ENCODE results near the gene ANKRD1.
"Not testable (repeated sequence)": the region's sequence is repeated elsewhere in the genome, so short reads cannot be mapped to it uniquely, and the experiment has no call there.

ANKRD1 gene

GRCh38 chr10:90911133-90912051 is 9.5 kb downstream of the ANKRD1 start:
- peak; percentile 67 for DNase-seq

DNA sequence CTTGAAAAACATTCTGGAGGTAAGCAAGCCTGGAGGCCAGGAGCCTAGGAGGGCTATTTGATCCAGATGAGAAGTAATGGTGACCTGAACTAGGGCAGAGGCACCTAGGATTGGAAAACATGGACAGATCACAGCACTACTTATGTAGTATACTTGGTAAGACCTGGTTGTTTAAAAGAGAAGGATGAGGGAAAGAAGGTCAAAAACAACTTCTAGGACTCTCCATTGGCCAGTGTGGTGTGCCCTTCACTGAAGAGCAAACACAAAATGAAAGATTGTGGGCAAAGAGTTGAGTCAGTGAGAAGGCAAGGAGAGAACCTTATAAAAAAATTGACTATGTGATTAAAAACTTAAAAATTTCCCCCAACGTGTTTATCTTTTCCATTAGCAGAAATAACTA is 14.3 kb downstream of the ANKRD1 start:
- DNase-seq = peak; percentile 34

DNA sequence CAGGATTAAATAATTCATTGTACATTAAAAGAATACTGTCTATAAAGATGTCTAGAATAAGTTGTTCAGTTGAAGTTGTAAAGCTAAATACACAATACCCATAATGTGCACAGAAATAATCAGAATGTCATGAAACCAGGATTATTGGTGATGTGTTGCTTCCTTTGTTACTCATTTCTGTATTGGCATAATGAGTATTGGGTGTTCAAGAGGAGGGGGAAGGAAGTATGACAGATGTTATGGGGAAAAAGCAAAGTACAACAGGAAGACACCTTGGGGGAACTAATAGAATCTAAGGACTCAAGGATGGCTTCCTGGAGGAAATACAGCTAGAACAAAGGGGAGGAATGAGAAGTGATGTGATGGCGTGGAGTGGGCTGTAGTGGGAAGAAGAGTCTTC is 15.0 kb downstream of the ANKRD1 start:
- peak; percentile 59 for DNase-seq

DNA sequence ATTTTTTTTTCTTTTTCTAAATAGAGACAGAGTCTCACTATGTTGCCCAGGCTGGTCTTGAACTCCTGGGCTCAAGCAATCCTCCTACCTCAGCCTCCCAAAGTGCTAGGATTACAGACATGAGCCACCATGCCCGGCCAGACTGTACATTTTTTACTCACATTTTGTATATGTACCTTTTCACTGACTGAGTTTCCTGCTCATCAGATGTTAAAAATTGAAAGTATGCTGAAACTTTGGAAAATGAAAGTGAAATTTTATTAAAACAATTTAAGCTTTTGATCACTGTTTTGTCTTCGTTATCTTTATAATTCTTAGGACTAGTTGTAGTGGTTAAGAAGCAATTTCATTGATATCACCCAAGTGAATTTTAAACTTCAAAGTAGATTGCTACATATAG is 24.0 kb downstream of the ANKRD1 start:
- DNase-seq = not testable (repeated sequence)

DNA sequence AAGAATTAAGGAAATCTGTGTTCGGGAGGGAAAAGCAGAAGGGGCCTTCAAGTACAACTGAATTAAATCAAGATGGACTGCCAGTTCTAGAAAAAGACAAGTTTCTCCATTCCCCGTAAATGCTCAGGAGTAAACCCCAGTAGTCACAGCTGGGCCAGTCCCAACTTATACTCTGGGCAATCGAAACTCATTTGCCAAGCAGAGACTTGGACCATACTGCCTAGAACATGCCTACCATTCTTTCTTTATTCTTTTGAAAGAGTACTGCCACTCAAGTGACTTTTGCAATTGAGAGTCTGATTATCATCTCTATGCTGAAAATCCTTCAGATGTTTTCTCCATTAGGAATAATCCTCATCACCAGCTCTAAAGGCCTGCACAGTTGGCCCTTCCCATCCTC is 27.7 kb downstream of the ANKRD1 start:
- DNase-seq = no peak

GRCh38 chr10:90890347-90890746 is 30.5 kb downstream of the ANKRD1 start:
- DNase-seq = no peak

DNA sequence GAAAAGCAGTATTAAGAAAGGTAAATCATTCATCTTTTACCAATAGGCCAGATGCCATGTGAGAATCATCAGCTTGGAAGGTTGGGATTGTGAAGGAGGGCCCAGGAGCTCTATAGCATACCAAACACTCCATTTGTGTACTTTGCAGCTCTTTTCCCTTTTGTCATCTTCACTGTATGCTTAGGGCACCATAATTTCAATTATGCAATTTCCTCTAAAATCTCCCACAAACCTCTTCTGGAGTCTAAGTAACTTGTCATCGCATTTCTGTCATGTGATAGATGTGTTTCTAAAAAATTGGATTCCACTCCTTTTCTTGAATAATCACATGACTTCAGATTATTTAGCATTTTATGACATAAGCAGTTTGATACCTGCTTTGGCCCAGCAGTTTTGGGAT is 31.3 kb downstream of the ANKRD1 start:
- DNase-seq = no peak

- no peak for DNase-seq
Measured at GRCh38 chr10:90888387-90888786, 32.5 kb downstream of the ANKRD1 start.

- DNase-seq = no peak
Measured at GRCh38 chr10:90887555-90887954, 33.3 kb downstream of the ANKRD1 start.

- no peak for DNase-seq
Measured at GRCh38 chr10:90885176-90885575, 35.7 kb downstream of the ANKRD1 start.

GRCh38 chr10:90884431-90884830 is 36.5 kb downstream of the ANKRD1 start:
- no peak for DNase-seq

- peak; percentile 12 for DNase-seq
Measured at GRCh38 chr10:90880059-90880719, 40.7 kb downstream of the ANKRD1 start.

DNA sequence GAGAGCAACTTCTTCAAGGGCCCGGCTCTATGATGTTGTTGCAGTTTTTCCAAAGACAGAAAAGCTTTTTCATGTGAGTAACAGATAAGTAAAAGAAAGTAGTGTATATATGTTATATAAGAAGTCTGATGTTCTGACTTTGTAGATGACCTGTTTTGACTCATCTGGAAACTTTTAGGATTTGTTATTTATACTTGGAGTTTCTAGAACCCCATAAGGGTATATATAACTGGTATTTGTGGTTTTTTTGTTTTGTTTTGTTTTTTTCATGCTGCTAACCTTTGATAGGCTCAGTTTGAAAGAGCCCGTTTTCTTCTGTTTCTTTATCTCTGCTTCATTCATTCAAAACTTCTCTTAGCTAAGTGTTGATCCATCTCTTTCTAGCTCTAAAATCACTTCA is 41.8 kb downstream of the ANKRD1 start:
- DNase-seq = peak; percentile 30

GRCh38 chr10:90872648-90873020 is 48.3 kb downstream of the ANKRD1 start:
- DNase-seq = peak; percentile 85

- peak; percentile 90 for DNase-seq
Measured at GRCh38 chr10:90871766-90872647, 48.9 kb downstream of the ANKRD1 start, which contains the start of gene RPP30. Gene RPP30, plus strand, starts transcription at chr10:90871974. Its CDS starts 13 bp downstream, at chr10:90871987.

GRCh38 chr10:90871279-90871765 is 49.6 kb downstream of the ANKRD1 start:
- peak; percentile 74 for DNase-seq

DNA sequence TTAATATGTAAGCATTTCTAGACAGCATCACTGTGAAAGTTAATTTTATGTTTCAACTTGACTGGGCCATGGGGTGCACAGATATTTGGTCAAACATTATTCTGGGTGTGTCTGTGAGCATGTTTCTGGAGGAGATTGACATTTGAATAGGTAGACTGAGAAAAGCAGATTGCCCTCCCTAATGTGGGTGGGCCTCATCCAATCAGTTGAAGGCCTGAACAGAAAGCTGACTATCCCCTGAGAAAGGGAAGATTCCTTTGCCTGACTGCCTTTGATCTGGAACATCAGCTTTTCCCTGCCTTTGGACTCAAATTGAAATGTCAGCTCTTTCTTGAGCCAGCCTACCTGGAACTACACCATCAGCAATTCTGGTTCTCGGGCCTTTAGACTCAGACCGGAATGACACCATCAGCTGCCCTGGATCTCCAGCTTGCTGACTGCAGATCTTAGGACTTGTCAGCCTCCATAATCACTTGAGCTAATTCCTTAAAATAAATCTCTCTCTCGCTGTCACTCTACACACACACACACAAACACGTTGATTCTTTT is 54.8 kb downstream of the ANKRD1 start:
- no peak for DNase-seq

DNA sequence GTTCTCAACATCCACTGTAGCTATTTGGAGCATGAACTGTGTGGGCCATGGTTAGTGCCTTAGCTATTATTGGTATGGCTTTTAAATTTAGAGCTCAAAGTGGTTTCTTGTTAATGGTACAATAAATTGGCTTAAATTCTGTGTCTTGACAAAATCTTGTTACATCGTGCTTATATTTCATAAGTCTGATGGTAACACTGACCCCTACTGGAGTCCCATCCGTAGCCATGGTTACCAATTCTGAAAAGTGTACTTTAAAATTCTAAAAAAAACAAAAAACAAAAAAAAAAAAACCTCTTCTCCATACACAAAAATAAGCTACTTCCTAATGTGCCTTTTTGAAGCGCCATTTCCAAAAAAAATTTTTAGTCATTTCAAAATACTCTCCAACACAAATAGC is 55.5 kb downstream of the ANKRD1 start:
- no peak for DNase-seq

DNA sequence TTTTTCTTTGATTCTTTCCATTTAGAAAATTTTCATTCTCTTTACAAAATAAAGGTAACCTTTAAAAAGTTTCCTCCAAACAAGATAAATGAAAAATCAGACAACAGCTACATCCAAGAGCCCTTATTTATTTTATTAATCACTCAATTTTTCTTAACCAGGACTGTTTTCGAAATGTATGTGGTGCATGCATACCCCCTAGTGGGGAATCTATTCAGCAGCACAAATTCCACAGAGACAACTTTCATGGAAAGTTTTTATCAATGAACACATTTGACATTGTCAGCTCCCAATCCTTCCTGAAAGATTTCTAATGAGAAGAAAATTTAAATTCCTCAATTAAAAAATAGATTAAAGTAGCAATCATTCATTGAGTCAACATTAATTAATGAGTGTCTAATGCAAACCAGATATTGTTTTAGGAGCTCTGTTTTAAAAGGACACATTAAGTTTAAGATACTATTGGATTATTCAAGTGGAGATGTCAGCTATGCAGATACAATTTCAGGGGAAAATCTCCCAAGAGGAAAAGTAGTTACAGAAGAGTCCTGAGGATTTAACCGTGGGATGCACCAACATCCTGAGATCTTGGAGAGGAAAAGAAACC is 57.9 kb downstream of the ANKRD1 start:
- no peak for DNase-seq

Data from activated CD4-positive, alpha-beta T cell treated with anti-CD3 and anti-CD28 coated beads, Interleukin-2, amount 50 U/mL, for 16 hours (primary cell).